Astrocyte (in vitro differentiated cells and primary cell): ENCODE data around the gene PLAAT2. TPM values are rescaled to one million over a fixed set of nuclear protein-coding genes. Genes with fewer than 3 reads are reported as not detected.

Experiments used
- DNase-seq: peaks from one replicate; pipeline ENCODE4 v3.0.0-alpha.2; 2010; ENCODE audit warnings: low read depth
- FAIRE-seq: peaks from 2 replicates; lab custom pipeline; 2011; peaks lifted over from hg19 to GRCh38; lab: Jason Lieb, UNC
- H2AFZ ChIP-seq: 2 replicates; pipeline ENCODE4 v1.6.0; 2012; ENCODE audit warnings: low read depth, low read length, inconsistent platforms
- H3K27ac ChIP-seq: 2 replicates; pipeline ENCODE4 v1.5.1; 2011; ENCODE audit warnings: low read depth, low read length, inconsistent platforms
- H3K27me3 ChIP-seq: 2 replicates; pipeline ENCODE4 v1.6.0; 2011; ENCODE audit warnings: low read length, inconsistent platforms; ENCODE audit not compliant: insufficient read depth
- H3K36me3 ChIP-seq: 2 replicates; pipeline ENCODE4 v1.5.1; 2011; ENCODE audit warnings: low read length, inconsistent platforms; ENCODE audit not compliant: insufficient read depth
- H3K4me1 ChIP-seq: 2 replicates; pipeline ENCODE4 v1.5.1; 2011; ENCODE audit warnings: low read length, inconsistent platforms; ENCODE audit not compliant: insufficient read depth
- H3K4me2 ChIP-seq: 2 replicates; pipeline ENCODE4 v1.6.0; 2012; ENCODE audit warnings: low read length, inconsistent platforms
- H3K4me3 ChIP-seq: 2 replicates; pipeline ENCODE4 v1.5.1; 2011; ENCODE audit warnings: low read depth, mild to moderate bottlenecking, low read length, inconsistent platforms; ENCODE audit not compliant: insufficient read depth
- H3K79me2 ChIP-seq: 2 replicates; pipeline ENCODE4 v1.6.0; 2012; ENCODE audit warnings: mild to moderate bottlenecking, low read length, inconsistent platforms; ENCODE audit not compliant: insufficient read depth
- H3K9ac ChIP-seq: 2 replicates; pipeline ENCODE4 v1.6.0; 2012; ENCODE audit warnings: mild to moderate bottlenecking, low read length, inconsistent platforms
- H3K9me3 ChIP-seq: 2 replicates; pipeline ENCODE4 v1.5.1; 2012; ENCODE audit warnings: low read depth, mild to moderate bottlenecking, low read length, inconsistent platforms; ENCODE audit not compliant: insufficient read depth
- H4K20me1 ChIP-seq: 2 replicates; pipeline ENCODE4 v1.6.0; 2012; ENCODE audit warnings: low read length, inconsistent platforms; ENCODE audit not compliant: insufficient read depth
- H3K27ac Mint-ChIP-seq: one replicate; pipeline ENCODE4 v1.8.0; 2021; ENCODE audit warnings: mild to moderate bottlenecking, mixed read lengths; ENCODE audit not compliant: unreplicated experiment
- H3K27me3 Mint-ChIP-seq: one replicate; pipeline ENCODE4 v1.8.0; 2021; ENCODE audit warnings: low read depth, mixed read lengths; ENCODE audit not compliant: unreplicated experiment
- H3K36me3 Mint-ChIP-seq: one replicate; pipeline ENCODE4 v1.8.0; 2021; ENCODE audit warnings: low read depth, mixed read lengths; ENCODE audit not compliant: unreplicated experiment
- H3K4me1 Mint-ChIP-seq: one replicate; pipeline ENCODE4 v1.8.0; 2021; ENCODE audit warnings: low read depth, mixed read lengths; ENCODE audit not compliant: unreplicated experiment
- H3K4me3 Mint-ChIP-seq: one replicate; pipeline ENCODE4 v1.8.0; 2021; ENCODE audit warnings: mild to moderate bottlenecking, moderate library complexity, mixed read lengths; ENCODE audit not compliant: unreplicated experiment
- H3K9me3 Mint-ChIP-seq: one replicate; pipeline ENCODE4 v1.8.0; 2021; ENCODE audit warnings: mild to moderate bottlenecking, mixed read lengths; ENCODE audit not compliant: unreplicated experiment
- EZH2 ChIP-seq: IDR thresholded peaks from 2 replicates; pipeline ENCODE4 v1.6.1; 2012; ENCODE audit warnings: mild to moderate bottlenecking, low read length, inconsistent platforms; ENCODE audit not compliant: insufficient read depth
- total RNA-seq: library from RNA; stranded (reverse); gene quantifications from 2 replicates; pipeline ENCODE4 v1.2.1, GENCODE V29; 2021
- TF ChIP-seq, protein P1 (sequence below): IDR thresholded peaks from 2 replicates; pipeline ENCODE4 v1.5.1; 2011; ENCODE audit warnings: low read depth, mild to moderate bottlenecking, inconsistent platforms, low read length, moderate library complexity; ENCODE audit not compliant: insufficient read depth

Gene PLAAT2
- total RNA-seq, 1 donor from 2014 or later: 0.52 TPM

DNA sequence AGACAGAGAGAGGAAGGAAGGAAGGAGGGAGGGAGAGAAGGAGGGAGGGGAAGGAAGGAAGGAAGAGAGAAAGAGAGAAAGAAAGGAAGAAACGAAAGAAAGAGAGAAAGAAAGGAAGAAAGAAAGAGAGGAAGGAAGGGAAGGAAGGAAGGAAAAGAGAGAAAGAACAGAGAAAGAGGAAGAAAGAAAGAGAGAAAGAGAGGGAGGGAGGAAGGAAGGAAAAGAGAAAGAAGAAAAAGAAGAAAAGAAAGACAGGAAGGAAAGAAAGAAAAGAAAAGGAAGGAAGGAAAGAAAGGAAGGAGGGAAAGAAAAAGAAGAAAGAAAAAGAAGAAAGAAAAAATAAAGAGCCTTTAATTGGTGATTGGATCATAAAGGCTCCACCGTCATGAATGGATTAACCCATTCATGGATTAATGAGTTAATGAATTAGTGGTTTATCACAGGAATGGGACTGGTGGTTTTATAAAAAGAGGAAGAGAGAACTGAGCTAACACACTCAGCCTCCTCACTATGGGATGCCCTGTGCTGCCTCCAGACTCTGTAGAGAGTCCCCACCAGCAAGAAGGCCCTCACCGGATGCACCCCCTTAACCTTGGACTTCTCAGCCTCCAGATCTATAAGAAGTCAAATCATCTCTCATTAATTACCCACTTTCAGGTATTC, 9.0 kb upstream of the PLAAT2 start:
- peaks cover 1% of the 10 kb centered on the region for H3K9me3 Mint-ChIP-seq
- Histone ChIP-seq H3K4me2 (no peak overlapping the region), H2AFZ (no peak overlapping the region), H3K9me3 (no peaks in the 10 kb centered on the region), H3K27me3 (no peaks in the 10 kb centered on the region), H3K79me2 (no peaks in the 10 kb centered on the region), H3K27ac (no peak overlapping the region), H4K20me1 (no peaks in the 10 kb centered on the region), H3K9ac (no peak overlapping the region), H3K4me1 (peaks cover 8% of the 10 kb centered on the region), H3K36me3 (no peaks in the 10 kb centered on the region), H3K4me3 (no peak overlapping the region)
- TF ChIP-seq EZH2: no peak
- TF ChIP-seq, protein P1, sequence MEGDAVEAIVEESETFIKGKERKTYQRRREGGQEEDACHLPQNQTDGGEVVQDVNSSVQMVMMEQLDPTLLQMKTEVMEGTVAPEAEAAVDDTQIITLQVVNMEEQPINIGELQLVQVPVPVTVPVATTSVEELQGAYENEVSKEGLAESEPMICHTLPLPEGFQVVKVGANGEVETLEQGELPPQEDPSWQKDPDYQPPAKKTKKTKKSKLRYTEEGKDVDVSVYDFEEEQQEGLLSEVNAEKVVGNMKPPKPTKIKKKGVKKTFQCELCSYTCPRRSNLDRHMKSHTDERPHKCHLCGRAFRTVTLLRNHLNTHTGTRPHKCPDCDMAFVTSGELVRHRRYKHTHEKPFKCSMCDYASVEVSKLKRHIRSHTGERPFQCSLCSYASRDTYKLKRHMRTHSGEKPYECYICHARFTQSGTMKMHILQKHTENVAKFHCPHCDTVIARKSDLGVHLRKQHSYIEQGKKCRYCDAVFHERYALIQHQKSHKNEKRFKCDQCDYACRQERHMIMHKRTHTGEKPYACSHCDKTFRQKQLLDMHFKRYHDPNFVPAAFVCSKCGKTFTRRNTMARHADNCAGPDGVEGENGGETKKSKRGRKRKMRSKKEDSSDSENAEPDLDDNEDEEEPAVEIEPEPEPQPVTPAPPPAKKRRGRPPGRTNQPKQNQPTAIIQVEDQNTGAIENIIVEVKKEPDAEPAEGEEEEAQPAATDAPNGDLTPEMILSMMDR: no peak
- peaks cover 12% of the 10 kb centered on the region for H3K4me1 Mint-ChIP-seq
- no peak overlapping the region for H3K27ac Mint-ChIP-seq
- peaks cover 2% of the 10 kb centered on the region for H3K36me3 Mint-ChIP-seq
- H3K4me3 Mint-ChIP-seq: no peak overlapping the region
- no peak for DNase-seq
- no peaks in the 10 kb centered on the region for H3K27me3 Mint-ChIP-seq
- FAIRE-seq: no peak

DNA sequence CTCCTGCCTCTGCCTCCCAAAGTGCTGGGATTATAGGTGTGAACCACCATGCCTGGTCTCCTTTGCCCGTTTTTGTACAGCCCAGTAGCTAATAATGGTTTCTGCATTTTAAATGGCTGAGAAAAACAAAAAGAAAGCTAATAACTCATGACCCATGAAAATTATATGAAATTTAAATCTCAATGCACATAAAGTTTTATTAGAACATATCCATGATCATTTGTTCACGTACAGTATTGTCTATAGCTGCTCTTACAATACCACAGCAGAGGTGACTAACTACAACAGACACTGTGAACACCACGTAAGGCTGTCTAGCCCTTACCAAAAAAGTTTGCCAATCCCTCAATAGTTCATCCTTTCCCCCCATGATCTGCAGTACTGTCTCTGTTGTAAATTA, 6.4 kb upstream of the PLAAT2 start:
- Histone ChIP-seq H4K20me1 (no peaks in the 10 kb centered on the region), H3K36me3 (no peaks in the 10 kb centered on the region), H3K27ac (no peak overlapping the region), H3K4me3 (no peak overlapping the region), H2AFZ (no peak overlapping the region), H3K9ac (no peak overlapping the region), H3K27me3 (no peaks in the 10 kb centered on the region), H3K4me2 (no peak overlapping the region), H3K4me1 (peaks cover 13% of the 10 kb centered on the region), H3K79me2 (no peaks in the 10 kb centered on the region), H3K9me3 (no peaks in the 10 kb centered on the region)
- FAIRE-seq (no peak), DNase-seq (no peak)
- Mint-ChIP-seq H3K27me3 (no peaks in the 10 kb centered on the region), H3K4me1 (peaks cover 17% of the 10 kb centered on the region), H3K4me3 (no peak overlapping the region), H3K9me3 (peaks cover 1% of the 10 kb centered on the region), H3K27ac (no peak overlapping the region), H3K36me3 (peaks cover 2% of the 10 kb centered on the region)
- TF ChIP-seq, protein P1: no peak
- no peak for TF ChIP-seq EZH2
